Stomach (tissue), 4 donors: ENCODE data around the gene MRPL28.

ENCODE experiments used
- EP300 ChIP-seq: sonication (generic); formaldehyde crosslinking; IDR thresholded peaks from one replicate; pipeline ENCODE4 v1.6.1; 2017; ENCODE audit warnings: antibody characterized with exemption
- POLR2A ChIP-seq, 4 donors: fragments of 450-650 bp; IDR thresholded peaks; one replicate each; pipeline ENCODE4 v1.6.1; 2016; ENCODE audit warnings: antibody characterized with exemption in 4 of 4, control low read depth in 2 of 4, mild to moderate bottlenecking in 1 of 4, moderate library complexity in 1 of 4
- TF ChIP-seq, protein P1 (sequence below), 7 experiments: fragments of 450-650 bp in 4 of 7; fragments of 200-600 bp in 3 of 7; sonication (generic) in 3 of 7; IDR thresholded peaks; one replicate each; pipeline ENCODE4 v1.5.1; 2016 to 2019; ENCODE audit warnings: antibody characterized with exemption in 7 of 7, control low read depth in 2 of 7, mild to moderate bottlenecking in 1 of 7

DNA sequence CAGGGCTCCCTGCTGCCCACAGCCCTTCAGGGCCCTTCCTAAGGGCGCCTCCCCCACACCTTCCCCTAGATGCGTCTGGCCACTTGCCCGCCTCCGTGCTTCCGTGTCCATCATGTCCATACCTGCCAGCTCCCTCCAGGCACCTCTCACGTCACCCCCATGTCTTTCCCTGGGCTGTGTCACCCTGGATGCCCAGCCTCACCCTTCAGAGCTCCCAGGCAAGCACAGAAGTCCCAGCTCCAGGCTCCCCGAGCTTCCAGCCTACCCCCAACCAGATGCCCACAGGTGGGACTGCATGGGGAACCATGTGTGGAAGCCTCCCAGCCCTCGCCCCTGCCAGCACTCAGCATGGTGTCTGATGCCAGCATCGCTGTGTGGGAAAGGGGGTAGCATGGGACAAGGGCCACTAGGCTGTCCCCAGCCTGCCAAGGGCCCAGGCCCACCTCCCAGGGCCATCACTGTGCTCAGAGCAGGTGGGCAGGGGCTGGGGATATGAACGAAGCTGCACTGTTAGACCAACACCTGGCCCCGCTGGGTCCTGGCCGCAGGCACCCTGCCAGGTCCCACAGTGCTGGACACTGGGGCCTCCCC lies 16.0 kb downstream of the MRPL28 start:
- TF ChIP-seq EP300: no peak
- TF ChIP-seq POLR2A (IDR thresholded peaks at IDR 0.05): no peak
- TF ChIP-seq, protein P1, sequence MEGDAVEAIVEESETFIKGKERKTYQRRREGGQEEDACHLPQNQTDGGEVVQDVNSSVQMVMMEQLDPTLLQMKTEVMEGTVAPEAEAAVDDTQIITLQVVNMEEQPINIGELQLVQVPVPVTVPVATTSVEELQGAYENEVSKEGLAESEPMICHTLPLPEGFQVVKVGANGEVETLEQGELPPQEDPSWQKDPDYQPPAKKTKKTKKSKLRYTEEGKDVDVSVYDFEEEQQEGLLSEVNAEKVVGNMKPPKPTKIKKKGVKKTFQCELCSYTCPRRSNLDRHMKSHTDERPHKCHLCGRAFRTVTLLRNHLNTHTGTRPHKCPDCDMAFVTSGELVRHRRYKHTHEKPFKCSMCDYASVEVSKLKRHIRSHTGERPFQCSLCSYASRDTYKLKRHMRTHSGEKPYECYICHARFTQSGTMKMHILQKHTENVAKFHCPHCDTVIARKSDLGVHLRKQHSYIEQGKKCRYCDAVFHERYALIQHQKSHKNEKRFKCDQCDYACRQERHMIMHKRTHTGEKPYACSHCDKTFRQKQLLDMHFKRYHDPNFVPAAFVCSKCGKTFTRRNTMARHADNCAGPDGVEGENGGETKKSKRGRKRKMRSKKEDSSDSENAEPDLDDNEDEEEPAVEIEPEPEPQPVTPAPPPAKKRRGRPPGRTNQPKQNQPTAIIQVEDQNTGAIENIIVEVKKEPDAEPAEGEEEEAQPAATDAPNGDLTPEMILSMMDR (IDR thresholded peaks at IDR 0.05): no peak
